ENCODE results near the gene PHF21A.

The PHF21A gene

DNA sequence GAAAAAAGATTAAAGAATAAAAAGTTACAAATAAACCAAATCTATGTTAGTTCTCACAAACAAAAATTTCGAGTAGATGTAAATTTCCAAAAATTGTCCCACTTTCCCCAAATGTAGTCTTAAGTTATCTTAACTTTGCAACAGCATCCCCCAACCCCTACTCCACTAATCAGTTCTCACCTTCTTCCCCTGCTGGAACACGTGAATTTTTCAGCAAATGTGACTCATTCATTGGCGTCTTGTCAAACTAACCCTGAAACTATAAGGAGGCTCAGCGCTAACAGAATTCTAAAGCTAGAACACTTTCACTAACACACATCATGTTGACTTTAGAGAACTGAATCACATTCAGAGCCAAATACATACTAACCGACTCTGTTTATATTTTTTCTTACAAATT, 46.1 kb downstream of the PHF21A start:
- no peak for DNase-seq (ENCODE audit: low read depth)

DNA sequence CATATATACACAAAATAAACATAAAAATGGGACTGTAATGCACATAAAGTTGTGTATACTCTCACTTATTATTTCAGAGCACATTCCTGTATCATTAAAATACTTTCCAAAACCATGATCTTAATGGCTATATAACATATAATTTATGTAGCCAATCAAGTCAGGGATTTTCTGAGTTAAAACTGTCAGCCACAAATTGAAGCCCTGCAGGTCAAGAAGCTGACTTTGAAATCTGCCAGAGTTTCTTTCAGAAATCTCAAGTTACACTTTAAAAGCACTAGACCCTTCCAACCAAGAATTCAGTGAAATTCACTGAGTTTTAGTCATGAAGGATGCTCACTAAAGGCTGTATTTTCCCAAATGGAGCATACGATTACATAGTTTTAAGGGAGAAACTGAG, 47.6 kb downstream of the PHF21A start:
- no peak for DNase-seq (ENCODE audit: low read depth)

DNA sequence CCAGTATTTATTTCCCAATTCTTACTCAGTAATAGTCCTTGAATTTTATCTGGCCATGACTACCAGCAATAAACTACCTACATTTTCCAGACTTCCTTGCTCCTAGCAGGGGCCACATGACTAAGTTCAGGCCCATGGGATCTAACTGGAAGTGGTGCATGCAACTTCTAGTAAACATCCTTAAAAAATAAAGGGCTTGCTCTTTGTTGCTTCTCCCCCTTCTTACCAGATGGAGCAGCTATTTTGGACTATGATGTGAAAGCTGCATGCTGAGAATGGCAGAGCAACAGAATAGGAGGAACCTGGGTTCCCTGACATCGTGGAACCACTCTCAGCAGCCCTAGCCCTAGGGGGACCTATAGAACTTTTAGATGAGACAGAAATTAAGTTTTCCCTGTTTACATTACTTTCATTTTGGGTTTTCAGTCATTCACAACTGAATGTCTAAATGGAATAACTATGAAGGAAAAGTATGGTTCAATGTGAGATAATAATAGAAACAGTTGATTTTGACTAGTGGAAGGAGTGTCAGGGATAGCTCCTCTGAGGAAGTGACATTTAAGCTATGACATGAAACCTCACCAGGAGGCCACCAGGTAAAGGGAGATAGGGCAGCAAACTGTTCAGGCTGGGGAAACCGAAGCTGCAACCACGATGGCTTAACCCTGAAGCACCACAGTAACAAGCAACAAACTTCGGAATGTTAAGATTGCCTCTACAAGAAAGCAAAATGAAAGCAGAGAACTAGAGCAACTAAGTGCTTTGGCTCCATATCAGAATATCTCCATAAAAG, 48.9 kb downstream of the PHF21A start:
- no peak for DNase-seq (ENCODE audit: low read depth)

DNA sequence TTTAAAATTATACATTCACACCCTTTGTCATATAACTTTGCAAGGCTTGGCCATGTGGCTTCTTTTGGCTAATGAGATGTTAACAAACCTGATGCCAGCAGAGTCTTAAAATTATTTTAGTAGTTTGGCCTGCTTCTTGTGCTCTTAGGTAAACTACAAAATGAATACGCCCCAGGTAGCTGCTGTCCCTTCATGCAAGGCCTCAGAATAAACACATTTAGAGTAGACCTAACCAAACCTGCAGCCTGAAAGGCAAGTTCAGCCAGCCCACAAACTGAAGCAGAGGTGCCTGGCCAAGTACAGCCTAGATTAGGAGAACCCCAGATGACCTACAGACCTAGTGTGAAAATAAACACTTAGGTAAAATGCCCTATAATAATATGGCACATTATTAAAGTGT, 50.2 kb downstream of the PHF21A start:
- DNase-seq (ENCODE audit: low read depth), result no peak

DNA sequence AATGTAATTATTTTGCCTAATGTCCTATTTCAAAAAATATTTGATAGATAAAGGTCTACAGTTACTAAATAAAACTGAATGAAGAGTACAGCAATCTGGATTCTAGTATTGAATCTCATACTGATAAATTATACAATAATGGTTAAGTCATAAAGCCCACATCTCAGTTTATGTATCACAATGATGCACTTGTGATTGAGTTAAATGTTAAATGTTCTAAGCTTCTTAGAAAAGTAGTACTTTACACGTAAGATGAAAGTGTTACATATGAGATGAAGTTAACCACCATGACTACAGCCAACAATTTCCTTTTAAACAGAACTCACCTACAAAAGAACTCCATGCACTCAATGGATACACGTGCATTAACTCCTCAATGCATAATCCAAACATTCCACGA, 51.7 kb downstream of the PHF21A start:
- no peak for DNase-seq (ENCODE audit: low read depth)

GRCh38 chr11:46066335-46066734, 54.9 kb downstream of the PHF21A start:
- DNase-seq (ENCODE audit: low read depth), result no peak

- DNase-seq (ENCODE audit: low read depth), result no peak
Measured at GRCh38 chr11:46065681-46066080, 55.6 kb downstream of the PHF21A start.

DNA sequence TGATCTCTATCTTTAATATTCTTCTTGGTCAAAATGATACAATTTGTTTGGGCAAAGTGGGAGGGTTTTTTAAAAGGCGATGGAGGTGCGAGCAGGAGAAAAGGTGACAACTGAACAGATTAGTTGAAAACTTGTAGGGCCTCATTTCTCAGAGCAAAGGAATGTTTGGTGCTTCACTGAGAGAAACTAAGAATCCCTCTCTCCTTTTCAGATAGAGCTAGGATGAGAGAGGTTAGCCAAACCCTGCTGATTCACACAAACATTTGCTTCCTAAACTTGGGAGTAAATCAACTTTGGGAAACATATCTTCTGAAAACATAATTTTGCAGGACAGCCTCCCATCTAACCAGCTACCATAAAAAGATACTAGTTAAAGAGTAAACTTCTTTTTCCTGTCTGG, 57.0 kb downstream of the PHF21A start:
- no peak for DNase-seq (ENCODE audit: low read depth)

DNA sequence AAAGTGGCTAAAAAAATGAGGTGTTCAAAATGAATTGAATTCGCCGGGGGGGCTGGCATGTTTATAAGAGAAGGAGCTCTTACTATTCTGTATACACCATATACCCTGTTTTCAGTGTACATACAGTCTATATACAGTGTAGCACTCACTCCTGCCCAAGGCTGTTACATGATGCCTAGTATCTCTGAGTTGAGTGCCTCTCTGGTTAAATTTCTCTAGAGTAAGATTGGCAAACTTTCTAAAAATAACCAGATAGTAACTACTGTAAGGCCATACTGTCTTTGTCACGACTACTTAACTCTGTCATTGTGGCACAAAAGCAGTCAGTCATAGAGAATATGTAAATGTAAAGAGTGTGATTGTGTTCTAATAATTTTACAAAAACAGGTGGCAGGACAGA, 58.1 kb downstream of the PHF21A start:
- DNase-seq (ENCODE audit: low read depth), result no peak

- no peak for DNase-seq (ENCODE audit: low read depth)
Measured at GRCh38 chr11:46060013-46060412, 61.2 kb downstream of the PHF21A start.

- no peak for DNase-seq (ENCODE audit: low read depth)
Measured at GRCh38 chr11:46057489-46057888, 63.8 kb downstream of the PHF21A start.

DNA sequence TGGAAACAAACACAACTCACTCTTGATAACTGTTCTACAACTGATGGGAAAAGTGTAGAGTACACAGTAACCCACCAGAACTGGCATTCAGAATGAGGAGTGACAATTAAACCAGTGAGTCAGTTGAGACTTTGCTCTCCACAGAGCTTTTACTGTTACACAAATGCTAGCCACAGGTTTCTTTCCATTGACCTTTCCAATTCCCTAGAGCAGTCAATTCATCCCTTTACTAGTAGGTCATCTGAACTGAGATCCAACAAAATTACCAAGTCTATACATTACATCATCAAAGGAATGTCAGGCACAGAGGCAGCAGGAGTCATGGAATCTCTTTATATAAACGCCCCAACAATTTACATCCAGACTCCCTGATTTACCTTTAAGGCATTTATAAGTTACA, 65.9 kb downstream of the PHF21A start:
- no peak for DNase-seq (ENCODE audit: low read depth)

DNA sequence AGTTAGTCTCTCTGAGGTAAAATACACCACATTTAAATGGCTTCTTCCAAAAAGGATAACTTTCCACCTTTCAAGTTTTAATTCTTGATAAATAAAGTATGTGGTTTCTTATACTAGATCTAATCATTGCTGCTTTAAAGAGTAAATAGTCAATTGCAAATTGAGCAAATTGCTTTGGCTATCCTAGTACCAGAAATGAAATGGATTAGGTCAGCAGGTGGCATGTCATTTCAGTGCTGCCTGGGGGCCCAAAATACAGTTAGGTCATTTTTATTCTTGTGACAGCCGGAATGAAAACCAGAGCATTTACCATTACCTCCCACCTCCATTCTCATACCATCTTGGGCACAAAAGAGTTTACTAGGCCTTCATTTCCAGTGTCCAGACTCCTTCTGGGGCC, 70.2 kb downstream of the PHF21A start:
- DNase-seq (ENCODE audit: low read depth), result no peak

GRCh38 chr11:46050662-46051061, 70.6 kb downstream of the PHF21A start:
- no peak for DNase-seq (ENCODE audit: low read depth)

DNA sequence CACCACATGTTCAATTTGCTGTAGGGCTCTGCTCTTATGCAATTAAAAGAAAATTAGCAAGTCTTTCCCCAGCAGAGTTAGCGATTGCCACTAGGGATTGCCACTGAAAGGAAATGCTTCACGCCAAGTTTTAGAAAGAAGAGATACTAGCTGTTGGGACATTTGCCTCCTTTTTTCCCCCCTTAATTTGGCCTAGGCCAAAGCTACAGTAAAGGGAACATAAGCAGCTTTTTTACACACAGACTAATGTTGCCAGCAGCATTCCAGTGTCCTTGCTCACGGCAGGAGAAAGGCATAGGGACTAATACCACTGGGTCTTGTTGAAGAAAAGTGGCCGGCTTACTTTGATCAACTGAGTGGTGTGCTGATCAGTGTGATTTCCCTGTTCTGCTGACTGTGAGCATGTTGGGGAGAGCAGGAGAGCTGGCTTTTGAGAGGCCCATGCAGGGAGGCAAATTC, 71.2 kb downstream of the PHF21A start:
- DNase-seq (ENCODE audit: low read depth), result no peak

DNA sequence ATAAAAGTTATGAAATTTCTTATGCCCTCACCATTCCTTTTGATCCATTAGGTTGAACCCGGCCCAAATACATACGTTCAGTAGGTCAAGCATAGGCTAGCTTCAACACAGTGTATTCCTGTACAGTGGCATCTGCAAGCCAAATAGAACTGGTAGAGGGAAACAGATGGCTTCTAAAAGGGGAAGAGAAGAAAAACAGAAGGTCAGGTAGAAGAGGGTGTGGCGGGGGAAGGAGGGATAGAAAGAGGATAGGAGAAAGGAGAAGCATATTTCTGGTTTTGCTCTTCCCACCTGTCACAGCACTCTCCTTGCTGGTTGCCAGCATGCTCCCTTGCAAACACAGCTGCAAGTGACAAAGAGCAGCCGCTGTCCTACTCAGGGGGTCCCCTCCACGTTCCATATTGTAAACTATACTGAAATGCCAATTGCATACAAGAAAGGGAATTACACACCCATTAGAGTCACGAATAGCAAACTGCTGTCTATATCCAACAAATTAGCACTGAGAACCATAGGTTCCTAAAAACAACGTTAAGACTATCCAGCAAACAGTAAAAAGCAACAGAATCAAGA, 71.8 kb downstream of the PHF21A start:
- no peak for DNase-seq (ENCODE audit: low read depth)

GRCh38 chr11:46048198-46048597, 73.1 kb downstream of the PHF21A start:
- no peak for DNase-seq (ENCODE audit: low read depth)

- DNase-seq (ENCODE audit: low read depth), result no peak
Measured at GRCh38 chr11:46047520-46047919, 73.7 kb downstream of the PHF21A start.

GRCh38 chr11:46045811-46046210, 75.4 kb downstream of the PHF21A start:
- DNase-seq (ENCODE audit: low read depth), result no peak

DNA sequence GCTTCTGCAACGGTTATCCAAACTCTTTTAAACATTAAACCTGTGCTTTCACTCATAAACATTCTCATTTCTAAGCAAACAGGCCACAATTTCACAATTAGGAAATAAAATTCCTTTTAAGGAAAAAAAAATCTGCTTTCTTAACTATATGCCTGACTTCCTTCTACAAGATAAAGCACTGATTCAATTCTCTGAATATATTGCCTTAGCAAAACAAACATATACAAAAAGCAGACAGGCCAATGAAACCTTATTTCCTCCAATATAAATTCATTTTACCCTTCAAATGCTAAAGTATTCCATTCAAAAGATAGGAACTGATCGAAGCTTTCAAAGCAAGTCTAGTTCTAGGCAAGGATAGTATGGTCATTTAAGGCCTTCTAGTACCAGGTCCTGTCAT, 76.7 kb downstream of the PHF21A start:
- no peak for DNase-seq (ENCODE audit: low read depth)

- DNase-seq (ENCODE audit: low read depth), result no peak
Measured at GRCh38 chr11:46039990-46040389, 81.3 kb downstream of the PHF21A start.

GRCh38 chr11:46038529-46038928, 82.7 kb downstream of the PHF21A start:
- no peak for DNase-seq (ENCODE audit: low read depth)

- DNase-seq (ENCODE audit: low read depth), result no peak
Measured at GRCh38 chr11:46036969-46037368, 84.3 kb downstream of the PHF21A start.

- no peak for DNase-seq (ENCODE audit: low read depth)
Measured at GRCh38 chr11:46036009-46036408, 85.2 kb downstream of the PHF21A start.
